A673 (cell line): ENCODE results near the gene WNT6.

Experiments
- CTCF ChIP-seq: fragments of 300-800, 200-600 bp; sonication (generic); conservative IDR thresholded peaks from 2 replicates; pipeline ENCODE4 v1.5.1; 2017; ENCODE audit warnings: low read depth, mild to moderate bottlenecking, antibody characterized with exemption, low read length, moderate library complexity, mixed read lengths
- EZH2 ChIP-seq: fragments of 200-600 bp; sonication (generic); IDR thresholded peaks from 2 replicates; pipeline ENCODE4 v1.6.1; 2017; ENCODE audit warnings: borderline replicate concordance, low read depth, mild to moderate bottlenecking, mixed read lengths, antibody characterized with exemption, low read length; ENCODE audit not compliant: poor library complexity, severe bottlenecking

DNA sequence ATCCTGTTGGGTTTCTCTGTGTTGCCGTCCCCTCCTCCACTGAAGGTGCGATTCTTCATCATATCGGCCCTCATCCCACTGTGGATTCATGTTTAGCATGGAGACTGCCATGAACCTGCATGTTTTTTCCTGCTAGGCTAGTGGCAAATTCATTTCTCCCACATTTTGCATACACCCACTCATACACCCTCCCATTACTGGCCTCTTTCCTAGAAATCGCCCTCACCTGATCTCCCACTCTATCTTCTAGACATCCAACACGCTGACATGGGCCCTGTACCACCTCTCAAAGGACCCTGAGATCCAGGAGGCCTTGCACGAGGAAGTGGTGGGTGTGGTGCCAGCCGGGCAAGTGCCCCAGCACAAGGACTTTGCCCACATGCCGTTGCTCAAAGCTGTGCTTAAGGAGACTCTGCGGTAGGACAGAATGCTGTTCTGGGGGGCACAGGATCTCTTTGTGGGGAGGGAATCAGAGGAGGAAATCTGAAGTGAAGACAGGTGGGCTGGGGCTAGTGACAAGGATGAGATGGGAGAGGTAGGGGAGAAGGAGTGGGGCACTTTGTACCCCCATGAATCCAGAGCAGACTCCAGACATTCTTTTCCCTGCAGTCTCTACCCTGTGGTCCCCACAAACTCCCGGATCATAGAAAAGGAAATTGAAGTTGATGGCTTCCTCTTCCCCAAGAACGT lies 45.7 kb upstream of the WNT6 start:
- TF ChIP-seq CTCF, result no peak
- TF ChIP-seq EZH2, result no peak
